ENCODE results near the gene SLC4A1AP. TPM values are rescaled to one million over a fixed set of nuclear protein-coding genes. Genes with fewer than 3 reads are reported as not detected.
A peak's percentile ranks its signal among the peaks of the same experiment; 100 is the strongest.

SLC4A1AP gene
- total RNA-seq, 4 donors from 2014 or later = 9.0 to 21.1 (median 16.1) TPM

DNA sequence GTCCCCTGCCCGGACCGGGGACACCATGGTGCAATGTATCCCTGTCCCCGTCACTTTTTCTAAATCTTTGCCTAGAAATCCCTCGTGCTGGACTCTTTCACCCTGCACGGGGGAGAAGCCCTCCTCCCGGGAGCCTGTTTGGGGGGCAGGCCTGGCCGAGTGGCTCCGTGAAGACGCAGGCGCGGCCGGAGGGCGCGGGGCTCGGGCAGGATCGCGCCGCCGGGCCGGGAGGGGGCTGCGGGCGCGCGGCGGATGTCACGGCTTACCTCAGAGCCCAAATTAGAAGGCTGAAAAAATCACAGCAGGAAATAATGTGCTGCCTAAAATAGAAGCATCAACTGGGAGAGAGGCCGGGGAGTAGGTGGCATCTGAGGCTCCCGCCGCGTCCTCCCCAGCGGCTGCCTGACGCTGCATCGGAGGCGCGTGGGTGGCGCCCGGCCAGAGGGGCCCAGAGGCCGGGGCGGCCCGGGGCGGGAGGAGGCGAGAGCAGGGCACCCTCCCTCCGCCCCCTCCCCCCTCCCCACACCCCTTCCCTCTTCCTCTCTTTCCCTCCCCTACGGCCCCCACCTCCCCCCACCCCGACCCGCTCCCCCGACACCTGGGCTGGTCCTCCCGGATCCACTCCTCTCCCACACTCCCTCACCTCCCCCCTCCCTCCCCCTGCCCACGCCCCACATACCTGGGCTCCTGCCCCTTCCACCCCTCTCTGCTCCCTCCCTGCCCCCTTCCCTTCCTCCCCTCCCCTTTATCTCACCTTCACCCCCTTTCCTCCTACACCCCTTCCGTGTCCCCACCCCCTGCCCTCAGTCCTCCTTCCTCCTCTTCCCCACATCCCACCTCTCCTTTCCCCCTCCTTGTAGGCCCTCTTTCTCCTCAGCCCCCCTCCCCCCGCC, 51.9 kb downstream of the SLC4A1AP start:
- intact Hi-C loops (cut with DNase I; ENCODE audit: low total_unique reads) (no loop called here), in situ Hi-C loops (cut with MboI; ENCODE audit: low pct_ligation_motif_present in 1 of 4, low pct_unique_long_range_greater_than_20kb in 1 of 4, low sequenced_read_pairs in 3 of 4) (no loop called here)
- Histone ChIP-seq H3K27me3 (peaks cover 22% of the 10 kb centered on the region), H3K9me3 (no peaks in the 10 kb centered on the region), H3K4me3 (peak overlapping the region; percentile 1 to 45 (median 27)), H3K27ac (peak overlapping the region; percentile 24 to 49 (median 39)), H3K36me3 (no peaks in the 10 kb centered on the region), H3K4me1 (peaks cover 0 to 8% (median 2%) of the 10 kb centered on the region in 4 donors)
- TF ChIP-seq EP300 (IDR thresholded peaks at IDR 0.05; ENCODE audit: low read depth) (no peak), POLR2A (IDR thresholded peaks at IDR 0.05) (no peak), POLR2AphosphoS5 (IDR thresholded peaks at IDR 0.05) (no peak)
- TF ChIP-seq, protein P1, sequence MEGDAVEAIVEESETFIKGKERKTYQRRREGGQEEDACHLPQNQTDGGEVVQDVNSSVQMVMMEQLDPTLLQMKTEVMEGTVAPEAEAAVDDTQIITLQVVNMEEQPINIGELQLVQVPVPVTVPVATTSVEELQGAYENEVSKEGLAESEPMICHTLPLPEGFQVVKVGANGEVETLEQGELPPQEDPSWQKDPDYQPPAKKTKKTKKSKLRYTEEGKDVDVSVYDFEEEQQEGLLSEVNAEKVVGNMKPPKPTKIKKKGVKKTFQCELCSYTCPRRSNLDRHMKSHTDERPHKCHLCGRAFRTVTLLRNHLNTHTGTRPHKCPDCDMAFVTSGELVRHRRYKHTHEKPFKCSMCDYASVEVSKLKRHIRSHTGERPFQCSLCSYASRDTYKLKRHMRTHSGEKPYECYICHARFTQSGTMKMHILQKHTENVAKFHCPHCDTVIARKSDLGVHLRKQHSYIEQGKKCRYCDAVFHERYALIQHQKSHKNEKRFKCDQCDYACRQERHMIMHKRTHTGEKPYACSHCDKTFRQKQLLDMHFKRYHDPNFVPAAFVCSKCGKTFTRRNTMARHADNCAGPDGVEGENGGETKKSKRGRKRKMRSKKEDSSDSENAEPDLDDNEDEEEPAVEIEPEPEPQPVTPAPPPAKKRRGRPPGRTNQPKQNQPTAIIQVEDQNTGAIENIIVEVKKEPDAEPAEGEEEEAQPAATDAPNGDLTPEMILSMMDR (IDR thresholded peaks at IDR 0.05) = no peak
- DNase-seq = no peak
- 0 to 3% methylated on average over 10 to 42 of the region's 51 CpGs for WGBS, 2 donors (ENCODE audit: low coverage in 1 of 2)

DNA sequence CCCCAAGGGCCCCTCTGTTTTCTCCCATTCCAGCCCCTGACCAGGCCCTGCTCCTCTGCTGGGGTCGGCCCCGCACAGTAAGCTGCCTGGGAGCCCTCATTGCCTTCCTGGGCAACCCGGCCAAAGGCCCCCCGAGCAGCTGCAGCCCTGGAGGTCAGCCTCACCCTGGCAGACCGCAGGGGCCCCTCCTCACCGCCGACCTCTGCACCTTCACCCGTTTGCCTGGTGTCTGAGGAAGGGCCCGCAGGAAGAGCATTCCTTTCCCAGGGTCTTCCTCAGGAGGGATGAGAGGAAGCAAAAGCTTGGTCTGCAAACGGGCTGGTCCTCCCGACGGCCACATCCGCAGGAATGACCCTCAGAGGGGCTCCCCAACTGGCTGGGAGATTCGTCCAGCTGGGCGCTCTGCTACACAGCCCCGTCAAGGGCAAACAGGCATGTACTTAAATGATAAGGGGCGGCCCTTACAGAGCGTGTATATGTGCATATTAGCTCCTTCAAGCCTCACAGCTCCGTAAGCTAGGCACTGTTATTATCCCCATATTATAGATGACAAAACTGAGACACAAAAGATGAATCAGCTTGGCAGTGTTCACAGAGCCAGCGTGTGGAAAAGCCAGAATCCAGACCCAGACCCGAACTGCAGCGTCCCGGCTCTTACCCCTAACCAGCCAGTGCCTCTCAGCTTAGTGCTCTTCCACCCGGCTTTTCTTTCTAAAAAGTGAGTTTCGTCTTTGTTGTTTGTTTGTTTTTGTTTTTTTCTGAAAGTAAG, 52.8 kb downstream of the SLC4A1AP start:
- H3K27me3 ChIP-seq = peaks cover 22% of the 10 kb centered on the region
- no peaks in the 10 kb centered on the region for H3K9me3 ChIP-seq
- TF ChIP-seq POLR2A (IDR thresholded peaks at IDR 0.05) (no peak), EP300 (IDR thresholded peaks at IDR 0.05; ENCODE audit: low read depth) (no peak), POLR2AphosphoS5 (IDR thresholded peaks at IDR 0.05) (no peak)
- TF ChIP-seq, protein P1 (IDR thresholded peaks at IDR 0.05) = no peak
- in situ Hi-C loops (cut with MboI; ENCODE audit: low pct_ligation_motif_present in 1 of 4, low pct_unique_long_range_greater_than_20kb in 1 of 4, low sequenced_read_pairs in 3 of 4) (no loop called here), intact Hi-C loops (cut with DNase I; ENCODE audit: low total_unique reads) (no loop called here)
- DNase-seq = no peak
- H3K4me1 ChIP-seq = peaks cover 0 to 8% (median 2%) of the 10 kb centered on the region in 4 donors
- WGBS, 2 donors (ENCODE audit: low coverage in 1 of 2) = 72 to 91% methylated on average over 6 to 25 of the region's 25 CpGs
- peak overlapping the region in 2 of 4 donors; percentile 22 to 43 for H3K27ac ChIP-seq
- no peaks in the 10 kb centered on the region for H3K36me3 ChIP-seq
- H3K4me3 ChIP-seq = no peak overlapping the region

DNA sequence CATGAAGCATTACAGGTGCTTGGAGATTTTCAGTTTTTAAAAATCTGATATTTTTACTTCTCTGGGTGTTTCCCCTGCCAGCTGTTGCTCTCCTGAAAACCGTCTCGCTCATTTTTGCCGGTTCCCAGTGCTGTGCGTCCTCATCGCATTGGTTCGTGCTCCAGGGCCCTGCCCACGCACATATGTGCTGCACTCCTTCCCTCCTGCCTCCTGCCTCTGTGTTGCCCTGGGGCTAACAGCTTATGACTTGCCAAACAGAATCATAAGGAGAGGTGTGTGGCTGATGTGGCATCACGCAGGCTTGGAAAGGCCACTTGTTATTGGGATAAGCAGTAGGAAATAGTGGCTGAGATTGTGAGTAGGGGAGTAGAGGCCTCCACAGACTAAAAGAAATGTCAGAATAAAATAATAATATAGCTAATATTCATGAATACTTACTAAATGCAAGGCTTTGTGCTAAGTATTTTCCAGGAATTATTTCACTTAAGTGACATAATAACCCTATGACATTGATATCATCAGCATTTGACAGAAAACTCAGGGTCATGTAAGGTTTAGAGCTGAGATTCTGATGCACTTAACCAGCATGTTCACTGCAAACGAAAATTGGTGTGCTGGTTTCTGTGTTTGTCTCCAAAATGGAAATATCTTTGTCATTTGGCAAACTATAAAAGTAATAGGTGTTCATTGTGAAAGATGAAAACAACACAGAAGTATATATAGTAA, 53.5 kb downstream of the SLC4A1AP start:
- peaks cover 22% of the 10 kb centered on the region for H3K27me3 ChIP-seq
- peaks cover 0 to 8% (median 2%) of the 10 kb centered on the region in 4 donors for H3K4me1 ChIP-seq
- H3K4me3 ChIP-seq = no peak overlapping the region
- in situ Hi-C loops (cut with MboI; ENCODE audit: low pct_ligation_motif_present in 1 of 4, low pct_unique_long_range_greater_than_20kb in 1 of 4, low sequenced_read_pairs in 3 of 4) (no loop called here), intact Hi-C loops (cut with DNase I; ENCODE audit: low total_unique reads) (no loop called here)
- no peaks in the 10 kb centered on the region for H3K36me3 ChIP-seq
- 84 to 85% methylated on average over 9 of the region's 9 CpGs for WGBS, 2 donors (ENCODE audit: low coverage in 1 of 2)
- no peaks in the 10 kb centered on the region for H3K9me3 ChIP-seq
- H3K27ac ChIP-seq = no peak overlapping the region
- DNase-seq = no peak
- TF ChIP-seq, protein P1 (IDR thresholded peaks at IDR 0.05) = no peak
- no peak for TF ChIP-seq POLR2A (IDR thresholded peaks at IDR 0.05)
- no peak for TF ChIP-seq EP300 (IDR thresholded peaks at IDR 0.05; ENCODE audit: low read depth)
- TF ChIP-seq POLR2AphosphoS5 (IDR thresholded peaks at IDR 0.05) = no peak

Measured in transverse colon (tissue), 4 donors.